HG03060 (cell line): Measurements from ENCODE around the gene ZFYVE19.
"Not testable (repeated sequence)": the region's sequence is repeated elsewhere in the genome, so short reads cannot be mapped to it uniquely, and the experiment has no call there.

Experiments used
- ATAC-seq: cut with Tn5 transposase; IDR thresholded peaks from one replicate; pipeline ENCODE4 v1.9.1; 2021; ENCODE audit warnings: low read depth, moderate number of reproducible peaks; ENCODE audit not compliant: unreplicated experiment

Gene ZFYVE19

GRCh38 chr15:40844696-40845030 lies 37.8 kb downstream of the ZFYVE19 start:
- no peak for ATAC-seq

- ATAC-seq, result no peak
Measured at GRCh38 chr15:40845036-40845435, 38.1 kb downstream of the ZFYVE19 start.

- no peak for ATAC-seq
Measured at GRCh38 chr15:40845511-40846284, 38.8 kb downstream of the ZFYVE19 start.

GRCh38 chr15:40846841-40847222 lies 39.9 kb downstream of the ZFYVE19 start:
- ATAC-seq, result no peak

- ATAC-seq, result no peak
Measured at GRCh38 chr15:40847223-40847961, 40.5 kb downstream of the ZFYVE19 start.

- no peak for ATAC-seq
Measured at GRCh38 chr15:40850576-40851112, 43.8 kb downstream of the ZFYVE19 start.

GRCh38 chr15:40852529-40852928 lies 45.6 kb downstream of the ZFYVE19 start:
- ATAC-seq, result no peak

- no peak for ATAC-seq
Measured at GRCh38 chr15:40853241-40853890, 46.5 kb downstream of the ZFYVE19 start.

- ATAC-seq, result no peak
Measured at GRCh38 chr15:40854161-40854560, 47.3 kb downstream of the ZFYVE19 start.

- no peak for ATAC-seq
Measured at GRCh38 chr15:40855706-40856234, 48.9 kb downstream of the ZFYVE19 start.

GRCh38 chr15:40856746-40857145 lies 49.9 kb downstream of the ZFYVE19 start:
- no peak for ATAC-seq

- ATAC-seq, result no peak
Measured at GRCh38 chr15:40857601-40858341, 50.9 kb downstream of the ZFYVE19 start.

- no peak for ATAC-seq
Measured at GRCh38 chr15:40858706-40859105, 51.8 kb downstream of the ZFYVE19 start.

GRCh38 chr15:40859206-40859851 lies 52.4 kb downstream of the ZFYVE19 start:
- ATAC-seq, result no peak

- not testable (repeated sequence) for ATAC-seq
Measured at GRCh38 chr15:40861147-40861546, 54.3 kb downstream of the ZFYVE19 start.

GRCh38 chr15:40863660-40864270 lies 56.9 kb downstream of the ZFYVE19 start:
- ATAC-seq, result no peak
